Measurements from ENCODE around the gene SPRED2. TPM values are rescaled to one million over a fixed set of nuclear protein-coding genes. Genes with fewer than 3 reads are reported as not detected.

The SPRED2 gene
- total RNA-seq, 1 donor from 2014 or later = 46.3 TPM

- peak overlapping the region; percentile 27 for H3K27ac Mint-ChIP-seq (ENCODE audit: unreplicated experiment)
Measured at GRCh38 chr2:65263262-65263661, 169.1 kb downstream of the SPRED2 start.

GRCh38 chr2:65261676-65262075 lies 170.7 kb downstream of the SPRED2 start:
- Mint-ChIP-seq H3K36me3 (ENCODE audit: unreplicated experiment) (peaks cover 30% of the 10 kb centered on the region), H3K4me3 (ENCODE audit: unreplicated experiment) (no peak overlapping the region), H3K4me1 (ENCODE audit: unreplicated experiment) (peaks cover 22% of the 10 kb centered on the region), H3K27ac (ENCODE audit: unreplicated experiment) (peak overlapping the region; percentile 56), H3K9me3 (ENCODE audit: unreplicated experiment) (no peaks in the 10 kb centered on the region), H3K27me3 (ENCODE audit: unreplicated experiment) (no peaks in the 10 kb centered on the region)
- TF ChIP-seq CTCF (IDR thresholded peaks at IDR 0.05) = no peak
- DNase-seq (ENCODE audit: extremely low spot score, unreplicated experiment) = no peak

More at GRCh38 chr2:65263262-65263661, 169.1 kb downstream of the SPRED2 start:
- H3K9me3 Mint-ChIP-seq (ENCODE audit: unreplicated experiment) = no peaks in the 10 kb centered on the region
- no peaks in the 10 kb centered on the region for H3K27me3 Mint-ChIP-seq (ENCODE audit: unreplicated experiment)
- H3K4me3 Mint-ChIP-seq (ENCODE audit: unreplicated experiment) = no peak overlapping the region
- peaks cover 28% of the 10 kb centered on the region for H3K36me3 Mint-ChIP-seq (ENCODE audit: unreplicated experiment)
- no peak for TF ChIP-seq CTCF (IDR thresholded peaks at IDR 0.05)
- no peak for DNase-seq (ENCODE audit: extremely low spot score, unreplicated experiment)
- H3K4me1 Mint-ChIP-seq (ENCODE audit: unreplicated experiment) = peaks cover 27% of the 10 kb centered on the region

Other genes with a start within 250 kb of the SPRED2 start
- gene ACTR2, start 204.8 kb downstream of the SPRED2 start, total RNA-seq = 277 and 295 TPM in 2 replicates

All from osteocyte (in vitro differentiated cells).